Epithelial cell of proximal tubule (primary cell): ENCODE results near the gene NAE1. TPM values are rescaled to one million over a fixed set of nuclear protein-coding genes. Genes with fewer than 3 reads are reported as not detected.
"Not testable (repeated sequence)": the region's sequence is repeated elsewhere in the genome, so short reads cannot be mapped to it uniquely, and the experiment has no call there.

ENCODE experiments used
- DNase-seq: peaks from one replicate; pipeline ENCODE4 v3.0.0-alpha.2; 2011; ENCODE audit warnings: low read depth
- H3K4me3 ChIP-seq: 2 replicates; pipeline ENCODE4 v1.5.1; 2011; ENCODE audit warnings: low read depth, mild to moderate bottlenecking, low read length
- total RNA-seq: library from RNA; depleted of rRNA; stranded (reverse); fragments of >200 nt; gene quantifications from 2 replicates; pipeline ENCODE4 v1.2.3, GENCODE V29; 2015
- TF ChIP-seq, protein P1 (sequence below): conservative IDR thresholded peaks from 2 replicates; pipeline ENCODE4 v1.5.1; 2012; ENCODE audit warnings: low read depth, mild to moderate bottlenecking, low read length

The NAE1 gene
- total RNA-seq, 1 donor from 2014 or later: 92.3 TPM

DNA sequence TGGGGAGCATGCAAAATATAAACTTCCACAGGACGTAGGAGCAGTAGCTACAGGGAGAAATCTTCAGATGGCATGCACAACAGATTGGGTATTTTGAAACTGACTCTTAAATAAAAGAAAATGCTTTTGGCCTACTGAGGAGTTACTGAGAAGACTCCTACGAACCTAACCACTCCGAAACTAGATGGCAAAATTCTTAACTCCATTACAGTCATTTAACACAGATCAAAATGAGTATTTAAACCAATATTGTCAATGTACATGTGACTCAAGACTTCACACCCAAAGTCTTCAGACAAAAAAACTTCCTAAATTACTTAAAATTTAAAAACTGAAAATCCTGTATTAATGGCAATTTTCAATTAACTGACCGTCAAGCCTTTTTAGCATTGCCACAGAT, 21.0 kb downstream of the NAE1 start:
- TF ChIP-seq, protein P1, sequence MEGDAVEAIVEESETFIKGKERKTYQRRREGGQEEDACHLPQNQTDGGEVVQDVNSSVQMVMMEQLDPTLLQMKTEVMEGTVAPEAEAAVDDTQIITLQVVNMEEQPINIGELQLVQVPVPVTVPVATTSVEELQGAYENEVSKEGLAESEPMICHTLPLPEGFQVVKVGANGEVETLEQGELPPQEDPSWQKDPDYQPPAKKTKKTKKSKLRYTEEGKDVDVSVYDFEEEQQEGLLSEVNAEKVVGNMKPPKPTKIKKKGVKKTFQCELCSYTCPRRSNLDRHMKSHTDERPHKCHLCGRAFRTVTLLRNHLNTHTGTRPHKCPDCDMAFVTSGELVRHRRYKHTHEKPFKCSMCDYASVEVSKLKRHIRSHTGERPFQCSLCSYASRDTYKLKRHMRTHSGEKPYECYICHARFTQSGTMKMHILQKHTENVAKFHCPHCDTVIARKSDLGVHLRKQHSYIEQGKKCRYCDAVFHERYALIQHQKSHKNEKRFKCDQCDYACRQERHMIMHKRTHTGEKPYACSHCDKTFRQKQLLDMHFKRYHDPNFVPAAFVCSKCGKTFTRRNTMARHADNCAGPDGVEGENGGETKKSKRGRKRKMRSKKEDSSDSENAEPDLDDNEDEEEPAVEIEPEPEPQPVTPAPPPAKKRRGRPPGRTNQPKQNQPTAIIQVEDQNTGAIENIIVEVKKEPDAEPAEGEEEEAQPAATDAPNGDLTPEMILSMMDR: no peak
- no peak for DNase-seq
- H3K4me3 ChIP-seq: no peak overlapping the region

- TF ChIP-seq, protein P1: no peak
- no peak overlapping the region for H3K4me3 ChIP-seq
- DNase-seq: no peak
Measured at GRCh38 chr16:66802159-66802558, 28.6 kb downstream of the NAE1 start.

- no peak within 1 kb of the TSS for H3K4me3 ChIP-seq
- TF ChIP-seq, protein P1: no peak
- no peak for DNase-seq
Measured at GRCh38 chr16:66801320-66802105, 29.3 kb downstream of the NAE1 start, which contains the start of gene TERB1. Gene TERB1 (minus strand): TSS chr16:66801584. CDS start chr16:66796798, 4,786 bp downstream.

- TF ChIP-seq, protein P1: no peak
Measured at GRCh38 chr16:66800856-66801255, 29.9 kb downstream of the NAE1 start.

GRCh38 chr16:66798161-66798560, 32.6 kb downstream of the NAE1 start:
- DNase-seq: no peak
- TF ChIP-seq, protein P1: no peak
- H3K4me3 ChIP-seq: no peak overlapping the region

More at GRCh38 chr16:66800856-66801255, 29.9 kb downstream of the NAE1 start:
- H3K4me3 ChIP-seq: no peak overlapping the region
- DNase-seq: no peak

DNA sequence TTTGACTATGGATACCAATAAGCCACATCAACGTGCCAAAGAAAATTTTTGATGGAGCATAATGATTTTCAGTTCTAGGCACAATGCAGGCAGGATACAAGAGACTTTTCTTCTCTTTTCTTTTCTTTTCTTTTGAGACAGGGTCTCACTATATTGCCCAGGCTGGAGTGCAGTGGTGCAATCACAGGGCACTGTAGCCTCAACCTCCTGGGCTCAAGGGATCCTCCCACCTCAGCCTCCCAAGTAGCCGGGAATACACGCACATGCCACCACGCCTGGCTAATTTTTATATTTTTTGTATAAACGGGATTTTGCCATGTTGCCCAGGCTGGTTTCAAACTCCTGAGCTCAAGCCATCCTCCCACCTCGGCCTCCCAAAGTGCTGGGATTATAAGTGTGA, 36.8 kb downstream of the NAE1 start:
- not testable (repeated sequence) for DNase-seq, H3K4me3 ChIP-seq

GRCh38 chr16:66790130-66790733, 40.5 kb downstream of the NAE1 start:
- H3K4me3 ChIP-seq: no peak overlapping the region
- TF ChIP-seq, protein P1: no peak
- DNase-seq: no peak
